ENCODE results near the gene ACO2. TPM values are rescaled to one million over a fixed set of nuclear protein-coding genes. Genes with fewer than 3 reads are reported as not detected.

ACO2 gene
- total RNA-seq, 1 experiment from 2014 or later = 66.6 TPM

GRCh38 chr22:41525450-41526225, 56.7 kb downstream of the ACO2 start:
- Histone ChIP-seq H4K91ac (ENCODE audit: insufficient read length, low read depth, low read length) (no peak overlapping the region), H4K5ac (ENCODE audit: insufficient read length, low read depth, low read length) (no peak overlapping the region), H4K20me1 (ENCODE audit: control insufficient read depth, insufficient read depth, insufficient read length) (no peaks in the 10 kb centered on the region), H3K4ac (ENCODE audit: low read depth, low read length) (no peak overlapping the region), H3K14ac (ENCODE audit: insufficient read depth, low read length) (no peak overlapping the region), H3K56ac (ENCODE audit: insufficient read length, low read depth, low read length) (no peak overlapping the region), H2BK120ac (ENCODE audit: low read depth, low read length, poor library complexity, severe bottlenecking) (no peak overlapping the region), H2BK5ac (ENCODE audit: insufficient read length, low read length) (no peak overlapping the region), H3K9ac (ENCODE audit: extremely low read depth, insufficient read length, low read length) (no peak overlapping the region), H3K27me3 (ENCODE audit: insufficient read depth, low read length) (no peaks in the 10 kb centered on the region), H3T11ph (ENCODE audit: low read length) (no peak overlapping the region), H3K23me2 (ENCODE audit: insufficient read length, low read depth, low read length, poor library complexity, severe bottlenecking) (no peaks in the 10 kb centered on the region), H3K79me1 (ENCODE audit: insufficient read depth, low read depth, low read length, poor library complexity, severe bottlenecking) (no peaks in the 10 kb centered on the region), H3K27ac (ENCODE audit: insufficient read length, low read depth, low read length) (no peak overlapping the region), H2AFZ (ENCODE audit: low read length) (no peak overlapping the region), H3K4me2 (ENCODE audit: insufficient read depth, insufficient read length, low read length) (no peak overlapping the region), H2BK20ac (ENCODE audit: low read depth, low read length, poor library complexity, severe bottlenecking) (no peak overlapping the region), H3K23ac (ENCODE audit: insufficient read length, low read depth, low read length) (no peak overlapping the region), H3K4me1 (ENCODE audit: insufficient read depth, low read length) (no peaks in the 10 kb centered on the region), H2BK12ac (ENCODE audit: insufficient read length, low read depth, low read length) (no peak overlapping the region), H4K8ac (replicated peaks; ENCODE audit: insufficient read length, low read depth, low read length) (no peak overlapping the region), H3K18ac (ENCODE audit: insufficient read length, low read depth, low read length) (no peak overlapping the region), H2BK15ac (ENCODE audit: low read depth, low read length) (no peak overlapping the region), H2AK5ac (ENCODE audit: insufficient read length, low read length) (no peak overlapping the region), H3K79me2 (ENCODE audit: insufficient read depth, low read length) (no peaks in the 10 kb centered on the region), H3K9me3 (ENCODE audit: control insufficient read depth, low read depth, low read length) (no peaks in the 10 kb centered on the region)
- Mint-ChIP-seq H3K27ac (peak overlapping the region in 2 of 3 experiments; percentile 59 to 92; a peak in 4 of 7 replicates), H3K4me3 (no peak overlapping the region), H3K9me3 (no peaks in the 10 kb centered on the region), H3K36me3 (ENCODE audit: insufficient read depth in 1 of 3, low read depth in 3 of 3) (peaks cover 22 to 61% (median 46%) of the 10 kb centered on the region in 3 experiments), H3K4me1 (0 out of 4 replicates have a peak, but pooled peaks cover 0 to 2% of the 10 kb centered on the region in 2 experiments), H3K27me3 (ENCODE audit: low read depth) (peaks cover 5% of the 10 kb centered on the region)
- no CpG with 5 or more reads among the region's 13 CpGs for WGBS (ENCODE audit: extremely low coverage, insufficient read length, low lambda C conversion rate)
- no peak for TF ChIP-seq CTCF (conservative IDR thresholded peaks at IDR 0.05)
- no peak for DNase-seq

All from H9 (cell line).